ENCODE measurements around the gene MUSK.

Gene MUSK

GRCh38 chr9:110744715-110745384 lies 76.3 kb downstream of the MUSK start:
- no peaks in the 10 kb centered on the region for H3K27me3 ChIP-seq (ENCODE audit: insufficient read depth, poor library complexity, severe bottlenecking)
- H3K9me3 ChIP-seq (ENCODE audit: severe bottlenecking): no peaks in the 10 kb centered on the region
- H3K36me3 ChIP-seq (ENCODE audit: low read depth): no peaks in the 10 kb centered on the region
- peak overlapping the region; percentile 89 for H3K27ac ChIP-seq (ENCODE audit: poor library complexity, severe bottlenecking)
- DNase-seq (ENCODE audit: low spot score) (peak; percentile 76), ATAC-seq (ENCODE audit: low read depth) (peak; percentile 78)
- peaks cover 60% of the 10 kb centered on the region for H3K4me1 ChIP-seq (ENCODE audit: insufficient read depth, poor library complexity, severe bottlenecking)
- TF ChIP-seq CTCF (IDR thresholded peaks at IDR 0.05; ENCODE audit: poor library complexity, severe bottlenecking): no peak
- H3K4me3 ChIP-seq (ENCODE audit: severe bottlenecking): no peak overlapping the region

GRCh38 chr9:110745676-110746075 lies 77.1 kb downstream of the MUSK start:
- H3K4me1 ChIP-seq (ENCODE audit: insufficient read depth, poor library complexity, severe bottlenecking): peaks cover 60% of the 10 kb centered on the region
- peak overlapping the region; percentile 89 for H3K27ac ChIP-seq (ENCODE audit: poor library complexity, severe bottlenecking)
- no peak overlapping the region for H3K4me3 ChIP-seq (ENCODE audit: severe bottlenecking)
- no peaks in the 10 kb centered on the region for H3K36me3 ChIP-seq (ENCODE audit: low read depth)
- ATAC-seq (ENCODE audit: low read depth) (peak; percentile 14; the same call in 2 of the 3 replicates), DNase-seq (ENCODE audit: low spot score) (no peak)
- no peaks in the 10 kb centered on the region for H3K27me3 ChIP-seq (ENCODE audit: insufficient read depth, poor library complexity, severe bottlenecking)
- H3K9me3 ChIP-seq (ENCODE audit: severe bottlenecking): no peaks in the 10 kb centered on the region
- TF ChIP-seq CTCF (IDR thresholded peaks at IDR 0.05; ENCODE audit: poor library complexity, severe bottlenecking): no peak

GRCh38 chr9:110746211-110746930 lies 77.8 kb downstream of the MUSK start:
- TF ChIP-seq CTCF (IDR thresholded peaks at IDR 0.05; ENCODE audit: poor library complexity, severe bottlenecking): no peak
- H3K27ac ChIP-seq (ENCODE audit: poor library complexity, severe bottlenecking): peak overlapping the region; percentile 89
- peaks cover 60% of the 10 kb centered on the region for H3K4me1 ChIP-seq (ENCODE audit: insufficient read depth, poor library complexity, severe bottlenecking)
- H3K9me3 ChIP-seq (ENCODE audit: severe bottlenecking): no peaks in the 10 kb centered on the region
- ATAC-seq (ENCODE audit: low read depth) (no peak), DNase-seq (ENCODE audit: low spot score) (no peak)
- H3K4me3 ChIP-seq (ENCODE audit: severe bottlenecking): no peak overlapping the region
- H3K27me3 ChIP-seq (ENCODE audit: insufficient read depth, poor library complexity, severe bottlenecking): no peaks in the 10 kb centered on the region
- H3K36me3 ChIP-seq (ENCODE audit: low read depth): no peaks in the 10 kb centered on the region

GRCh38 chr9:110748251-110748893 lies 79.8 kb downstream of the MUSK start:
- TF ChIP-seq CTCF (IDR thresholded peaks at IDR 0.05; ENCODE audit: poor library complexity, severe bottlenecking): no peak
- Histone ChIP-seq H3K36me3 (ENCODE audit: low read depth) (no peaks in the 10 kb centered on the region), H3K4me3 (ENCODE audit: severe bottlenecking) (no peak overlapping the region), H3K9me3 (ENCODE audit: severe bottlenecking) (no peaks in the 10 kb centered on the region), H3K27me3 (ENCODE audit: insufficient read depth, poor library complexity, severe bottlenecking) (no peaks in the 10 kb centered on the region), H3K27ac (ENCODE audit: poor library complexity, severe bottlenecking) (peak overlapping the region; percentile 89), H3K4me1 (ENCODE audit: insufficient read depth, poor library complexity, severe bottlenecking) (peaks cover 61% of the 10 kb centered on the region)
- ATAC-seq (ENCODE audit: low read depth): peak; percentile 71
- DNase-seq (ENCODE audit: low spot score): peak; percentile 82

Data from RWPE2 (cell line).